HFFc6 (cell line): ENCODE measurements around the gene UPF3A. TPM values are rescaled to one million over a fixed set of nuclear protein-coding genes. Genes with fewer than 3 reads are reported as not detected.

Experiments used
- DNase-seq: peaks from one replicate; pipeline ENCODE4 v3.0.0-alpha.2; 2018
- H3K27ac Mint-ChIP-seq: 2 replicates; pipeline ENCODE4 v1.8.0; 2020; ENCODE audit warnings: mild to moderate bottlenecking, mixed read lengths
- H3K27me3 Mint-ChIP-seq: 2 replicates; pipeline ENCODE4 v1.8.0; 2021; ENCODE audit warnings: mild to moderate bottlenecking, moderate library complexity, mixed read lengths; ENCODE audit not compliant: insufficient read depth
- H3K36me3 Mint-ChIP-seq: 2 replicates; pipeline ENCODE4 v1.8.0; 2021; ENCODE audit warnings: low read depth, mixed read lengths
- H3K4me1 Mint-ChIP-seq: 2 replicates; pipeline ENCODE4 v1.8.0; 2020; ENCODE audit warnings: low read depth, mixed read lengths
- H3K4me3 Mint-ChIP-seq: 2 replicates; pipeline ENCODE4 v1.8.0; 2020; ENCODE audit warnings: mild to moderate bottlenecking, moderate library complexity, mixed read lengths
- H3K9me3 Mint-ChIP-seq: 2 replicates; pipeline ENCODE4 v1.8.0; 2020; ENCODE audit warnings: mild to moderate bottlenecking, mixed read lengths
- CTCF ChIP-seq: fragments of 200-600 bp; sonication (generic); IDR thresholded peaks from 2 replicates; pipeline ENCODE4 v1.5.0; 2021; ENCODE audit warnings: antibody characterized with exemption, mild to moderate bottlenecking
- total RNA-seq, 6 experiments: library from RNA; stranded (reverse); fragmentation: NEBNext Ultra II Directional; extraction: Animal tissue kit (Norgen Biotek cat#: 25700); gene quantifications; 2 replicates in 1 of 6; 3 replicates in 5 of 6; pipeline ENCODE4 v1.2.3, GENCODE V29; 2021

The UPF3A gene
- total RNA-seq, 6 experiments from 2014 or later: 32.4 to 42.9 (median 39.8) TPM

DNA sequence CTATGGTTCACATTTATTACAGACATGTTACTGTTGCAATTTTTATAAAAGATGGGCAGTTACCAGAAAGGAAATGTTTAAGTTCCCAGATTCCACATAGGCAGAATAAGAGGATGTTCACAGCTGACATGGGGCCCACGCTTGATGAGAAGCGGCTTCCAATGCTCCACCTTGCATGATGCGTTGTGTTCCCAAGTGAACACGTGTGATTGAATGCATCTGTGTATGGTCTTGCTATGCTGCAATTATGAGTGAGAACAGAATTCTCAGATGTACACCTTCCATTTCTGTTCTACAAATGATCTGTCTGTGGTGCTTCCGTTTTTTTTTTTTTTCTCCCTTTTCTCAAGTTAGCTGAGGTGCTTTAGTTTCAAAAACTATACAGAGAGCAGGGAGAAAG lies 15.5 kb downstream of the UPF3A start:
- H3K4me3 Mint-ChIP-seq: no peak overlapping the region
- no peaks in the 10 kb centered on the region; the same call in 1 of the 2 replicates for H3K27me3 Mint-ChIP-seq
- H3K4me1 Mint-ChIP-seq: no peaks in the 10 kb centered on the region; the same call in 1 of the 2 replicates
- H3K36me3 Mint-ChIP-seq: peaks cover 28% of the 10 kb centered on the region
- H3K27ac Mint-ChIP-seq: no peak overlapping the region
- DNase-seq: no peak
- TF ChIP-seq CTCF: no peak
- H3K9me3 Mint-ChIP-seq: no peaks in the 10 kb centered on the region

DNA sequence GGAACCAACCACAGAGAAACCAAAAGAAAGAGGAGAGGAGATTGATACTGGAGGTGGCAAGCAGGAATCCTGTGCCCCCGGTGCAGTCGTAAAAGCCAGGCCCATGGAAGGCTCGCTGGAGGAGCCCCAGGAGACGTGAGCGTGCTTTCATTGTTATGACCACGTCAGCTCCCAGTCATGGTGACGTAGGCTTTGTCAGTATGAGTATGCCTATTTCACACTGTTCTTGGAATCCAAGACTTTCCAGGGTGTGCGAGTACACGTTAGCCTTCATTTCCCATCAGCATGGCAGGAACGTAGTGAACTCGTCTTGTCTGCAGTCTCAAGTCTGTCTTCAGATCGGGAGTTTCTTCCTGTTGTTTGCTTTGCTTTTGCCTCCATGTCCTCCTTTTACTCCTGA lies 17.5 kb downstream of the UPF3A start:
- H3K27ac Mint-ChIP-seq: no peak overlapping the region
- H3K9me3 Mint-ChIP-seq: no peaks in the 10 kb centered on the region
- H3K4me1 Mint-ChIP-seq: no peaks in the 10 kb centered on the region; the same call in 1 of the 2 replicates
- no peak overlapping the region for H3K4me3 Mint-ChIP-seq
- H3K36me3 Mint-ChIP-seq: peaks cover 26% of the 10 kb centered on the region
- H3K27me3 Mint-ChIP-seq: no peaks in the 10 kb centered on the region; the same call in 1 of the 2 replicates
- DNase-seq: no peak
- no peak for TF ChIP-seq CTCF

- H3K36me3 Mint-ChIP-seq: peaks cover 22% of the 10 kb centered on the region
- DNase-seq: no peak
Measured at GRCh38 chr13:114299604-114300305, 18.4 kb downstream of the UPF3A start.

DNA sequence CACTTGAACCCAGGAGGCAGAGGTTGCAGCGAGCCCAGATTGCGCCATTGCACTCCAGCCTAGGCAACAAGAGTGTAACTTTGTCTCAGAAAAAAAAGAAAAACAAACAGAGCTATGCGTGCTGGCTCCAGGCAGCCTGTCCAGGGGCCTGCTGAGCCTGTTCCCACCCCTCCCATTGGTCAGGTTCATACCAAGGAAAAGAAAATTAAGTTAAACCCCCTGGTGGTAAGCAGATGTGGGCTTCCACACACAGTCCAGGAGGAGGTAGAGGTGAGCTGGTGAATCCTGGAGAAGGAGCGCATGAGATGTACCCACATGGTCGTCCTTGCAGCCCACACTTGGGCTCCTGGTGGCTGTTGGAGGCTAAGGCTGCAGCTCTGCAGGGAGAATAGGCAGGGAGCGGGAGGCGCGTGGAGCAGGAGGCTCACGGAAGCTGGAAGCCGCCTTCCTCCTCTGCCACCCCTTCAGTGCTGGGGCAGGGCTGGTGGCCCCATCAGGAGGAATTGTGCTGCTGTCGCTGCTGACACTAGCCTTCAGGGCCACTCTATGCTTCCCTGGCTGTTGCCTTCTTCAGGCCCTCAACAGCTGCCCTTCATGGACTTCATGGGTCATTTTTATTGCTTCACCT lies 22.4 kb downstream of the UPF3A start:
- Mint-ChIP-seq H3K27me3 (no peaks in the 10 kb centered on the region), H3K36me3 (peaks cover 16% of the 10 kb centered on the region), H3K4me1 (no peaks in the 10 kb centered on the region), H3K9me3 (no peaks in the 10 kb centered on the region), H3K4me3 (no peak overlapping the region), H3K27ac (no peak overlapping the region)
- TF ChIP-seq CTCF: no peak
- DNase-seq: no peak

More at GRCh38 chr13:114299604-114300305, 18.4 kb downstream of the UPF3A start:
- H3K4me3 Mint-ChIP-seq: no peak overlapping the region
- no peaks in the 10 kb centered on the region; the same call in 1 of the 2 replicates for H3K27me3 Mint-ChIP-seq
- no peak overlapping the region for H3K27ac Mint-ChIP-seq
- no peaks in the 10 kb centered on the region for H3K9me3 Mint-ChIP-seq
- TF ChIP-seq CTCF: no peak
- no peaks in the 10 kb centered on the region; the same call in 1 of the 2 replicates for H3K4me1 Mint-ChIP-seq

- H3K4me1 Mint-ChIP-seq: no peaks in the 10 kb centered on the region
Measured at GRCh38 chr13:114304346-114305034, 23.1 kb downstream of the UPF3A start.

More at GRCh38 chr13:114304346-114305034, 23.1 kb downstream of the UPF3A start:
- H3K9me3 Mint-ChIP-seq: no peaks in the 10 kb centered on the region
- H3K27ac Mint-ChIP-seq: no peak overlapping the region
- no peak for TF ChIP-seq CTCF
- peaks cover 11% of the 10 kb centered on the region for H3K36me3 Mint-ChIP-seq
- DNase-seq: no peak
- H3K27me3 Mint-ChIP-seq: no peaks in the 10 kb centered on the region
- H3K4me3 Mint-ChIP-seq: no peak overlapping the region
